Subcutaneous abdominal adipose tissue (tissue), 5 donors: ENCODE results near the gene TMEM59.
"Not testable (repeated sequence)": the region's sequence is repeated elsewhere in the genome, so short reads cannot be mapped to it uniquely, and the experiment has no call there.

Experiments
- H3K27ac ChIP-seq: one replicate; pipeline ENCODE4 v1.7.0; 2013; ENCODE audit warnings: low read depth, mild to moderate bottlenecking, inconsistent platforms, low read length, moderate library complexity
- H3K27me3 ChIP-seq, 5 donors: one replicate each; pipeline ENCODE4 v1.7.0; 2013; ENCODE audit warnings: low read length in 5 of 5, inconsistent platforms in 1 of 5; ENCODE audit not compliant: control insufficient read depth in 5 of 5, insufficient read depth in 4 of 5
- H3K36me3 ChIP-seq, 5 donors: one replicate each; pipeline ENCODE4 v1.7.0; 2013; ENCODE audit warnings: low read length in 5 of 5; ENCODE audit not compliant: control insufficient read depth in 5 of 5, insufficient read depth in 5 of 5
- H3K4me1 ChIP-seq, 5 donors: one replicate each; pipeline ENCODE4 v1.7.0; 2013; ENCODE audit warnings: low read length in 5 of 5, mild to moderate bottlenecking in 3 of 5, moderate library complexity in 1 of 5; ENCODE audit not compliant: control insufficient read depth in 5 of 5, insufficient read depth in 5 of 5
- H3K4me3 ChIP-seq, 5 donors: one replicate each; pipeline ENCODE4 v1.7.0; 2013; ENCODE audit warnings: low read length in 5 of 5, low read depth in 1 of 5
- H3K9ac ChIP-seq, 5 donors: one replicate each; pipeline ENCODE4 v1.7.0; 2013; ENCODE audit warnings: low read length in 5 of 5, mild to moderate bottlenecking in 4 of 5, moderate library complexity in 3 of 5
- H3K9me3 ChIP-seq, 5 donors: one replicate each; pipeline ENCODE4 v1.7.0; 2013; ENCODE audit warnings: low read length in 5 of 5; ENCODE audit not compliant: control insufficient read depth in 5 of 5
- donor health status: healthy.
- donor health status: healthy.
- donor health status: healthy.
- donor health status: healthy.
- donor health status: healthy.

TMEM59 gene

DNA sequence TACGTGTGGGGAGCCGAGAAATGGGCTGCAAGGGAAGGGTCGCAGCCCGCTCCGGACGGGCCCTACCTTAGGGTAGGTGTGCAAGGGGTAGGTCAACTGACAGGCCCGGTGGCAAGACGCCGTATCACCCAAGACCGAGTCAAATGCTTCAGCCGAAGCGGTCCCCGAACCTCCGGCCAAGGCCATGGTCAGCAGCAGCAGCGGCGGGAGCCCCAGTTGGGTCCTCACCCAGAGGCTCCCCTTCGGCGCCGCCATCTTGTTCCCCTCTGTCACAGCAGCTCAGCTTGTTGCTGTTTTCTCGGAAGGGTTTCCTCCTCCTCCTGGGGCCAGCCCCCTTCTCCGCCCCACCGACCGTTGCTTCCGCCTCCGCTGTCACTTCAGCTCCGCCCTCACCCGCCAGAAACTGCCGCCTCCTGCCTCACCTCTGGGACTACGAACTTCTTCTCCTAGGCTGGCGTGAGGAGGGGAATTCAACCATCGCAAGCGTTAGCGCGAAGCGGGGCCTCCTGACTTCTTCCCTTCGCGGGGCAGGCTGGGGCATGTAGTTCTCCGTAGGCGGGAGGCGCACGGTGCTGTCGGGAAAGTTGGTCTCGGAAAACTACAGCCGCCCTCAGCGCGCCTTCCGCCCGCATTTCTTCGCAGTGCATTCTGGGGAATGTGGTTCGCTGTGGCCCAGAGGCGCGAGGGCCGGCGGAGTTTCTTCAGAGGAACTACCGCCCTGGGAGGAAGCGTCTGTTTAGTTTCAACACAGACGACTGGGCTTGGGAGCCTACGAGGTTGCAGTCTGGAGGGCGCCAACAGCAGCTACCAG is at the start of gene TMEM59, which contains the start of gene TCEANC2:
Gene TMEM59 (minus strand): TSS at position 271 of the 811 bp plus-strand sequence. CDS start 16 bp downstream, at position 255.
Gene TCEANC2 (plus strand): TSS at position 675 of the 811 bp plus-strand sequence. CDS start 815 bp downstream, outside the sequence.
- H3K4me1 ChIP-seq: peaks cover 11 to 43% (median 38%) of the 10 kb centered on the region in 5 donors
- peaks cover 0 to 5% (median 0%) of the 10 kb centered on the region in 5 donors for H3K36me3 ChIP-seq
- no peaks in the 10 kb centered on the region for H3K27me3 ChIP-seq

GRCh38 chr1:54100500-54100899 is 47.5 kb upstream of the TMEM59 start:
- Histone ChIP-seq H3K27ac (no peak overlapping the region), H3K9ac (no peak overlapping the region), H3K27me3 (no peaks in the 10 kb centered on the region), H3K4me3 (no peak overlapping the region), H3K36me3 (peaks cover 0 to 14% (median 7%) of the 10 kb centered on the region in 5 donors), H3K4me1 (peaks cover 0 to 11% (median 8%) of the 10 kb centered on the region in 5 donors), H3K9me3 (no peaks in the 10 kb centered on the region)

More for the DNA sequence above, at the start of gene TMEM59, which contains the start of gene TCEANC2:
- Histone ChIP-seq H3K9ac (peak within 1 kb of the TSS; percentile 85 to 99 (median 98)), H3K27ac (peak within 1 kb of the TSS; percentile 91), H3K9me3 (no peaks in the 10 kb centered on the region), H3K4me3 (peak within 1 kb of the TSS; percentile 70 to 100 (median 99))

GRCh38 chr1:54099061-54099610 is 46.1 kb upstream of the TMEM59 start:
- H3K9me3 ChIP-seq: no peaks in the 10 kb centered on the region
- no peaks in the 10 kb centered on the region for H3K27me3 ChIP-seq
- peaks cover 0 to 14% (median 7%) of the 10 kb centered on the region in 5 donors for H3K36me3 ChIP-seq
- no peak overlapping the region for H3K9ac ChIP-seq
- no peak overlapping the region for H3K27ac ChIP-seq
- H3K4me1 ChIP-seq: peaks cover 0 to 21% (median 8%) of the 10 kb centered on the region in 5 donors
- no peak overlapping the region for H3K4me3 ChIP-seq

- H3K27me3 ChIP-seq: no peaks in the 10 kb centered on the region
- H3K27ac ChIP-seq: no peak overlapping the region
- no peaks in the 10 kb centered on the region for H3K9me3 ChIP-seq
- H3K9ac ChIP-seq: no peak overlapping the region
- H3K4me3 ChIP-seq: no peak overlapping the region
- H3K36me3 ChIP-seq: peaks cover 4 to 10% (median 9%) of the 10 kb centered on the region in 5 donors
- peaks cover 0 to 26% (median 8%) of the 10 kb centered on the region in 5 donors for H3K4me1 ChIP-seq
These were observed 43.9 kb upstream of the TMEM59 start for GRCh38 chr1:54096877-54097240.

DNA sequence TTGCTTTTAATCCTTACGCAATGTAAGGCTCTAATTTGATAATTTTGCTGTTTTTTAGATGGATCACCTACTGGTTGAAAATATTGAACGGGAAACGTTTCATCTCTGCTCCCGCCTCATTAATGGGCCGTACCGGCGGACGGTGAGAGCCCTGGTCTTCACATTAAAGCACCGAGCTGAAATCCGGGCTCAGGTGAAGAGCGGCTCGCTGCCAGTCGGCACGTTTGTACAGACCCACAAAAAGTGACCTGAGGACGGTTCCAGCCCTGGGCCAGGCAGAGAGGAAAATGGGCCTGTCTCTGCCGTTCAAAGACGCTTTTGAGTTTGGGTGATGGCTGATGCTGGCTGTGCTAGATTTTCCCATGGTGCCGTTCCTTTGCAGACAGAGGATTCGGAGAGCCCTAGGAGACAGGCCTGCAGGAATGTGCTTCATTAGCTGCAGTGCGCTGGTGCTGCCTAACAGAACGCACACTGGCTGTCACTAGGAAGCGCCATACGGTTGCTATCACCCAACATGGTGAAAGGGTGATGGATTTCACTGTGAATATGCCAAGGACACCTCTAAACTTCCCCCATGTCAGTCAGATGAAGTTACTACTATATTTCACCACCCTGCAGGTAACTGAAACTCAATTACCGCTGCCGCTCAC is 43.3 kb upstream of the TMEM59 start:
- Histone ChIP-seq H3K4me3 (no peak overlapping the region), H3K27ac (no peak overlapping the region), H3K9me3 (no peaks in the 10 kb centered on the region), H3K36me3 (peaks cover 4 to 10% (median 7%) of the 10 kb centered on the region in 5 donors), H3K27me3 (no peaks in the 10 kb centered on the region), H3K9ac (peak overlapping the region in 2 of 5 donors; percentile 15 to 30), H3K4me1 (peaks cover 0 to 26% (median 8%) of the 10 kb centered on the region in 5 donors)

- peaks cover 0 to 26% (median 8%) of the 10 kb centered on the region in 5 donors for H3K4me1 ChIP-seq
- H3K9ac ChIP-seq: peak overlapping the region in 2 of 5 donors; percentile 30 to 42
- peaks cover 4 to 10% (median 7%) of the 10 kb centered on the region in 5 donors for H3K36me3 ChIP-seq
- no peak overlapping the region for H3K4me3 ChIP-seq
- peak overlapping the region; percentile 32 for H3K27ac ChIP-seq
- H3K27me3 ChIP-seq: no peaks in the 10 kb centered on the region
- H3K9me3 ChIP-seq: no peaks in the 10 kb centered on the region
These were observed 42.7 kb upstream of the TMEM59 start for GRCh38 chr1:54095546-54096226.

DNA sequence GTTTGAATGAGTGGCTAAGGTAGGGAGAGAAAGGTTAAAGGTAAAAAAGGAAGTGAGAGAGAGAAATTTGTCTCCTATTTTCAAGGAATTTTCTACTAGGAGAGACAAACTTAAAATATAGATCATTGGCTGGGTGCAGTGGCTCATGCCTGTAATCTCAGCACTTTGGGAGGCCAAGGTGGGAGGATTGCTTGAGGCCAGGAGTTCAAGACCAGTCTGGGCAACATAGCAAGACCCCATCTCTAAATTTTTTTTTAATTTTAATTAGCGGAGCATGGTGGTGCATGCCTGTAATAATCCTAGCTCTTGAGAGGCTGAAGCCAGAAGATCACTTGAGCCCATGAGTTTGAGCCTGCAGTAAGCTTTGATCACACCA is 41.7 kb upstream of the TMEM59 start:
- H3K4me3 ChIP-seq, H3K9ac ChIP-seq, H3K9me3 ChIP-seq, H3K27ac ChIP-seq, H3K27me3 ChIP-seq: not testable (repeated sequence)
- H3K4me1 ChIP-seq: peaks cover 0 to 26% (median 8%) of the 10 kb centered on the region in 5 donors
- H3K36me3 ChIP-seq: peaks cover 6 to 11% (median 10%) of the 10 kb centered on the region in 5 donors

DNA sequence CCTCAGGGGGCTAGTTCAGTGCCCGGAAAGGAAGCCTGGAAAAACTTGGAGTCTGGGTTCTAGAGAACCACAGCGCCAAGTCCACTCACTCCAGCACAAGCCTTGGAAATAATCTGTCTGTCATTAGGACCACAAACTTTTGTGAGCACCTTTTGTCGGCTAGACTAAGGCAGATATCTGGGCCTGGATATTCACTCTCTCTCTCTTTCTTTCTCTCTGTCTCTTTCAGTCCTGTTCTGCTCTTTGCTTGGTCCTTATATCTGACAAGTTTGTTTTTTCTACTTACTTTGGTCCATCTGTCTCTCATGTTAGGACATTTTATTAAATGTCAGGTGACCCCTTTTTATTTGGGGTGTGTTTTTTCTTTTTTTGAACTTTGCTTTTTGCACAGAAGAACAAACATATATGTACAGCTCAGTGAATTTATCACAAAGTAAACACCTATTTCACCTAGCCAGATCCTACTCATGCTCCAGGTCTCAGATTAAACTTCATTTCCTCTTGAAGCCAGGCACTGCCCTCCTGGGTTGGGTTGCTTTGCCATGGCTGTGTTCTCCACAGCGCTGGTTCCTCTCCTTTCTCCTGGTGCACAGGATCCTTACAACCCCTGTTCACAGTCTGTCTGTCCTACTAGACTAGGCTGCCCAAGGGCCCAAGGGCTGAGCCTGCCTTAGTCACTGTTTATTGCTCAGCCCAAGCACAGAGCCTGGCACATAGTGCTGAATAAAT is 41.2 kb upstream of the TMEM59 start:
- Histone ChIP-seq H3K4me1 (peaks cover 0 to 26% (median 6%) of the 10 kb centered on the region in 5 donors), H3K9ac (peak overlapping the region in 1 of 5 donors; percentile 10), H3K36me3 (peaks cover 7 to 13% (median 10%) of the 10 kb centered on the region in 5 donors), H3K4me3 (no peak overlapping the region), H3K27ac (no peak overlapping the region), H3K9me3 (no peaks in the 10 kb centered on the region), H3K27me3 (no peaks in the 10 kb centered on the region)

- Histone ChIP-seq H3K9me3 (no peaks in the 10 kb centered on the region), H3K36me3 (peaks cover 7 to 13% (median 9%) of the 10 kb centered on the region in 5 donors), H3K27ac (no peak overlapping the region), H3K9ac (no peak overlapping the region), H3K27me3 (no peaks in the 10 kb centered on the region), H3K4me3 (no peak overlapping the region), H3K4me1 (peaks cover 0 to 26% (median 5%) of the 10 kb centered on the region in 5 donors)
These were observed 38.7 kb upstream of the TMEM59 start for GRCh38 chr1:54091666-54092065.
